K562 (cell line): Measurements from ENCODE around the gene SLC26A8. TPM values are rescaled to one million over a fixed set of nuclear protein-coding genes. Genes with fewer than 3 reads are reported as not detected.
A peak's percentile ranks its signal among the peaks of the same experiment; 100 is the strongest.

Source experiments
- ATAC-seq: fragments of 200-7000 bp; cut with Tn5 transposase; 3 replicates; pipeline ENCODE4 v1.9.1; 2020; ENCODE audit warnings: moderate library complexity
- BruUV-seq: library from RNA; stranded (reverse); fragments of 400-500 nt; replicated peaks from 2 replicates; lab custom pipeline; 2021; lab: Mats Ljungman, UMichigan
- CTCF ChIA-PET: fragments of 300-600 bp; formaldehyde crosslinking; extraction: SDS; loops from one replicate; lab custom pipeline; 2021; ENCODE audit warnings: low intra/inter-chr PET ratio; lab: Yijun Ruan, JAX
- POLR2A ChIA-PET: fragments of 300-600, 350-650 bp; sonication (Branson Sonifier 250); formaldehyde crosslinking; extraction: SDS; loops from one replicate; lab custom pipeline; 2021; ENCODE audit warnings: antibody characterized with exemption, inconsistent platforms; lab: Yijun Ruan, JAX
- DNase-seq, 4 experiments: peaks; one replicate each; pipeline versions ENCODE4 v3.0.0 to v3.0.0-alpha.2; 2011 to 2018; ENCODE audit warnings: low spot score in 3 of 4, mixed read lengths in 3 of 4; ENCODE audit errors: extremely low read depth in 1 of 4
- FAIRE-seq: peaks from 2 replicates; lab custom pipeline; 2011; peaks lifted over from hg19 to GRCh38; lab: Jason Lieb, UNC
- H2AFZ ChIP-seq: 2 replicates; pipeline ENCODE4 v1.6.0; 2011; ENCODE audit warnings: low read depth, low read length, control low read depth, inconsistent platforms
- H3K27ac ChIP-seq: fragments of 200-600 bp; 3 replicates; pipeline ENCODE4 v1.8.0; 2011; ENCODE audit warnings: low read depth, mild to moderate bottlenecking, control low read depth, inconsistent platforms, low read length, moderate library complexity, mixed read lengths; ENCODE audit errors: extremely low read depth
- H3K27me3 ChIP-seq, 2 experiments: fragments of 300-600 bp in 1 of 2; 2 replicates in 1 of 2; 3 replicates in 1 of 2; pipeline versions ENCODE4 v1.6.0 to v1.8.0; 2011; ENCODE audit warnings: inconsistent platforms in 2 of 2, low read length in 2 of 2, mild to moderate bottlenecking in 1 of 2, mixed read lengths in 1 of 2, moderate library complexity in 1 of 2; ENCODE audit not compliant: control insufficient read depth in 2 of 2, insufficient read depth in 2 of 2
- H3K36me3 ChIP-seq: fragments of 300-600 bp; 3 replicates; pipeline ENCODE4 v1.8.0; 2011; ENCODE audit warnings: mild to moderate bottlenecking, low read length, inconsistent platforms; ENCODE audit not compliant: control insufficient read depth, insufficient read depth
- H3K4me1 ChIP-seq, 2 experiments: fragments of 200-600 bp in 1 of 2; replicated peaks in 1 of 2; 2 replicates in 1 of 2; 3 replicates in 1 of 2; pipeline versions ENCODE4 v1.5.1 to v1.8.0; 2011; ENCODE audit warnings: inconsistent platforms in 2 of 2, low read length in 2 of 2, mild to moderate bottlenecking in 1 of 2, mixed read lengths in 1 of 2, moderate library complexity in 1 of 2; ENCODE audit not compliant: control insufficient read depth in 2 of 2, insufficient read depth in 2 of 2
- H3K4me2 ChIP-seq: 2 replicates; pipeline ENCODE4 v1.6.1; 2011; ENCODE audit warnings: low read length, control low read depth, inconsistent platforms, mixed read lengths; ENCODE audit not compliant: insufficient read depth
- H3K4me3 ChIP-seq: fragments of 200-600 bp; sonication (generic), shearing (Covaris generic); 2 replicates; pipeline ENCODE4 v1.5.1; 2016; ENCODE audit warnings: control low read depth, inconsistent platforms
- H3K79me2 ChIP-seq: fragments of 200-600 bp; 3 replicates; pipeline ENCODE4 v1.8.0; 2011; ENCODE audit warnings: low read length, inconsistent platforms; ENCODE audit not compliant: control insufficient read depth, insufficient read depth
- H3K9ac ChIP-seq, 2 experiments: 2 replicates each; pipeline versions ENCODE4 v1.6.0 to v1.6.1; 2011; ENCODE audit warnings: low read depth in 2 of 2, low read length in 2 of 2, control low read depth in 1 of 2, inconsistent platforms in 1 of 2, mild to moderate bottlenecking in 1 of 2, mixed read lengths in 1 of 2; ENCODE audit not compliant: insufficient read depth in 1 of 2
- H3K9me1 ChIP-seq: one replicate; pipeline ENCODE4 v1.6.0; 2011; ENCODE audit warnings: inconsistent platforms, mild to moderate bottlenecking, low read length, moderate library complexity; ENCODE audit not compliant: control insufficient read depth, insufficient read depth
- H3K9me3 ChIP-seq: replicated peaks from 2 replicates; pipeline ENCODE4 v1.5.1; 2011; ENCODE audit warnings: low read depth, low read length, inconsistent platforms; ENCODE audit not compliant: control insufficient read depth, insufficient read depth
- H4K20me1 ChIP-seq: replicated peaks from 2 replicates; pipeline ENCODE4 v1.6.1; 2011; ENCODE audit warnings: low read length, inconsistent platforms, mixed read lengths; ENCODE audit not compliant: control insufficient read depth, insufficient read depth
- CUX1 ChIP-seq: fragments of 200-800 bp; sonication (Bioruptor generic); IDR thresholded peaks from 2 replicates; pipeline ENCODE4 v1.6.1; 2016; ENCODE audit warnings: missing genetic modification characterization, missing compliant biosample characterization
- POLR2A ChIP-seq: fragments of 450-650 bp; conservative IDR thresholded peaks from 2 replicates; pipeline ENCODE4 v1.6.1; 2016
- PTTG1 ChIP-seq: fragments of 450-650 bp; IDR thresholded peaks from 2 replicates; pipeline ENCODE4 v1.6.1; 2016; ENCODE audit warnings: low read depth, mild to moderate bottlenecking, missing genetic modification characterization, missing compliant biosample characterization
- WGBS: fragments of 100-300 bp; shearing (Covaris generic); methylation state at CpG from one replicate; pipeline ENCODE4 v1.1.6; 2016; ENCODE audit warnings: low coverage, mixed read lengths; ENCODE audit not compliant: insufficient coverage; ENCODE audit errors: missing lambda C conversion rate; 5-methylcytosine and 5-hydroxymethylcytosine counted together
- in situ Hi-C: fragments of 300-500 bp; cut with MboI; formaldehyde crosslinking; loops from 4 replicates; pipeline ENCODE4 v1.15.0; 2018; ENCODE audit warnings: inconsistent platforms, mixed read lengths
- intact Hi-C: fragments of 100-400 bp; cut with micrococcal nuclease; formaldehyde crosslinking; loops from 2 replicates; pipeline ENCODE4 v1.14.2; 2022
- polyA plus RNA-seq, 8 experiments: library from polyadenylated mRNA; depleted of rRNA in 4 of 8; stranded (reverse) in 5 of 8; unstranded in 3 of 8; fragments of >200 nt; fragmentation: Nextera tagmentation in 2 of 8; fragmentation: Illumina TruSeq in 1 of 8; extraction: Ambion mirVana in 2 of 8; extraction: Trizol in 1 of 8; gene quantifications; 2 replicates each; pipeline versions ENCODE4 v1.2.1 to v1.2.3, GENCODE V29; 2011 to 2014; ENCODE audit warnings: inconsistent platforms in 1 of 8, missing spikeins in 1 of 8
- total RNA-seq, 7 experiments: library from RNA; depleted of rRNA in 6 of 7; stranded (reverse); fragments of >200 nt in 6 of 7; fragmentation: Illumina TruSeq in 2 of 7; extraction: Trizol in 2 of 7; gene quantifications; 2 replicates each; pipeline versions ENCODE4 v1.2.1 to v1.2.3, GENCODE V29; 2011 to 2021; ENCODE audit warnings: low replicate concordance in 1 of 7

SLC26A8 gene
- total and polyA plus RNA-seq, 9 of the 15 experiments (the other 6 are each of a cell fraction or from before 2014, with no cell fraction given) = not detected

GRCh38 chr6:35922139-35922554 lies 102.3 kb downstream of the SLC26A8 start:
- DNase-seq (peak in 1 of 4 experiments; percentile 41), ATAC-seq (peak; percentile 18; the same call in 1 of the 3 replicates), FAIRE-seq (no peak)
- in situ Hi-C loops (no loop called here), intact Hi-C loops (no loop called here)
- ChIA-PET CTCF (interaction anchor here (0.7 kb wide), 1 partner anchor 472 kb away, joined by 3 read pairs; no protein-coding TSS in a partner anchor), POLR2A (interaction anchor here (0.6 to 1.8 kb wide), 8 partner anchors 8 to 804 kb away, joined by 3 to 7 read pairs (median 3); no protein-coding TSS in a partner anchor)
- Histone ChIP-seq H2AFZ (peak overlapping the region; percentile 93), H3K9ac (peak overlapping the region; percentile 80 to 86), H3K9me3 (no peaks in the 10 kb centered on the region), H4K20me1 (peaks cover 16% of the 10 kb centered on the region), H3K4me1 (peaks cover 10 to 13% of the 10 kb centered on the region in 2 experiments; a peak in 4 of 5 replicates), H3K27ac (peak overlapping the region; percentile 85; the same call in 1 of the 3 replicates), H3K79me2 (peaks cover 57% of the 10 kb centered on the region), H3K9me1 (no peaks in the 10 kb centered on the region), H3K27me3 (no peaks in the 10 kb centered on the region), H3K4me2 (peak overlapping the region; percentile 90), H3K36me3 (peaks cover 25% of the 10 kb centered on the region), H3K4me3 (peak overlapping the region; percentile 69)
- TF ChIP-seq CUX1 (CRISPR knock-in tag) = 0 out of 2 replicates have a peak, but pooled peaks have one; percentile 46
- no peak for TF ChIP-seq POLR2A
- 0 out of 2 replicates have a peak, but pooled peaks have one; percentile 1 for TF ChIP-seq PTTG1 (tag)
- BruUV-seq = no TSS peak
- WGBS = 10% methylated on average over 5 of the region's 5 CpGs
